Measurements from ENCODE around the gene PICALM. TPM values are rescaled to one million over a fixed set of nuclear protein-coding genes. Genes with fewer than 3 reads are reported as not detected.

The PICALM gene
- total RNA-seq, 2 donors from 2014 or later: 166 to 286 TPM

- H3K4me3 ChIP-seq: no peak overlapping the region
- no peaks in the 10 kb centered on the region for H3K9me3 ChIP-seq
- TF ChIP-seq CTCF (IDR thresholded peaks at IDR 0.05): no peak
- H3K27ac ChIP-seq: no peak overlapping the region
- DNase-seq (ENCODE audit: low spot score): no peak
- peaks cover 75% of the 10 kb centered on the region for H3K36me3 ChIP-seq
- H3K4me1 ChIP-seq: peaks cover 0 to 27% of the 10 kb centered on the region in 2 donors
- no peaks in the 10 kb centered on the region for H3K27me3 ChIP-seq
Observed at GRCh38 chr11:85974122-85974521, 94.8 kb downstream of the PICALM start.

- H3K36me3 ChIP-seq: peaks cover 73% of the 10 kb centered on the region
- H3K27ac ChIP-seq: no peak overlapping the region
- TF ChIP-seq CTCF (IDR thresholded peaks at IDR 0.05): no peak
- DNase-seq (ENCODE audit: low spot score): no peak
- H3K4me3 ChIP-seq: no peak overlapping the region
- peaks cover 0 to 40% of the 10 kb centered on the region in 2 donors for H3K4me1 ChIP-seq
- H3K9me3 ChIP-seq: no peaks in the 10 kb centered on the region
- no peaks in the 10 kb centered on the region for H3K27me3 ChIP-seq
Observed at GRCh38 chr11:85970593-85970992, 98.3 kb downstream of the PICALM start.

- Histone ChIP-seq H3K4me3 (no peak overlapping the region), H3K27ac (no peak overlapping the region), H3K4me1 (peaks cover 0 to 36% of the 10 kb centered on the region in 2 donors), H3K27me3 (no peaks in the 10 kb centered on the region), H3K36me3 (peaks cover 75% of the 10 kb centered on the region), H3K9me3 (no peaks in the 10 kb centered on the region)
- no peak for TF ChIP-seq CTCF (IDR thresholded peaks at IDR 0.05)
- DNase-seq (ENCODE audit: low spot score): no peak
Observed at GRCh38 chr11:85967457-85967856, 101.4 kb downstream of the PICALM start.

- Histone ChIP-seq H3K36me3 (peaks cover 73% of the 10 kb centered on the region), H3K4me3 (no peak overlapping the region), H3K4me1 (peaks cover 0 to 53% of the 10 kb centered on the region in 2 donors), H3K27me3 (no peaks in the 10 kb centered on the region), H3K27ac (no peak overlapping the region), H3K9me3 (no peaks in the 10 kb centered on the region)
- DNase-seq (ENCODE audit: low spot score): no peak
- no peak for TF ChIP-seq CTCF (IDR thresholded peaks at IDR 0.05)
Observed at GRCh38 chr11:85965202-85965601, 103.7 kb downstream of the PICALM start.

- Histone ChIP-seq H3K27ac (no peak overlapping the region), H3K4me3 (no peak overlapping the region), H3K9me3 (no peaks in the 10 kb centered on the region), H3K4me1 (peaks cover 0 to 25% of the 10 kb centered on the region in 2 donors), H3K27me3 (no peaks in the 10 kb centered on the region), H3K36me3 (peaks cover 96% of the 10 kb centered on the region)
- DNase-seq (ENCODE audit: low spot score): no peak
- no peak for TF ChIP-seq CTCF (IDR thresholded peaks at IDR 0.05)
Observed at GRCh38 chr11:85961930-85962363, 106.9 kb downstream of the PICALM start.

GRCh38 chr11:85961130-85961529 lies 107.8 kb downstream of the PICALM start:
- peak overlapping the region in 1 of 2 donors; percentile 6 for H3K27ac ChIP-seq
- peaks cover 0 to 32% of the 10 kb centered on the region in 2 donors for H3K4me1 ChIP-seq
- no peak for TF ChIP-seq CTCF (IDR thresholded peaks at IDR 0.05)
- no peaks in the 10 kb centered on the region for H3K27me3 ChIP-seq
- DNase-seq (ENCODE audit: low spot score): no peak
- H3K36me3 ChIP-seq: peaks cover 96% of the 10 kb centered on the region
- no peaks in the 10 kb centered on the region for H3K9me3 ChIP-seq
- H3K4me3 ChIP-seq: no peak overlapping the region

Measured in right atrium auricular region (tissue), 2 donors.